GOT3 (cell line): ENCODE data around the gene BAD.
"Not testable (repeated sequence)": the region's sequence is repeated elsewhere in the genome, so short reads cannot be mapped to it uniquely, and the experiment has no call there.

ENCODE experiments used
- DNase-seq: peaks from one replicate; lab custom pipeline; 2025; ENCODE audit warnings: mixed read lengths; lab: John Stamatoyannopoulos, UW

BAD gene

GRCh38 chr11:64284048-64284961 is at the start of gene BAD:
TSS of gene BAD (minus strand) at chr11:64284665. CDS start at chr11:64284368, 297 bp downstream.
- peak; percentile 85 for DNase-seq

GRCh38 chr11:64333556-64333955 is 49.1 kb upstream of the BAD start:
- DNase-seq = no peak

DNA sequence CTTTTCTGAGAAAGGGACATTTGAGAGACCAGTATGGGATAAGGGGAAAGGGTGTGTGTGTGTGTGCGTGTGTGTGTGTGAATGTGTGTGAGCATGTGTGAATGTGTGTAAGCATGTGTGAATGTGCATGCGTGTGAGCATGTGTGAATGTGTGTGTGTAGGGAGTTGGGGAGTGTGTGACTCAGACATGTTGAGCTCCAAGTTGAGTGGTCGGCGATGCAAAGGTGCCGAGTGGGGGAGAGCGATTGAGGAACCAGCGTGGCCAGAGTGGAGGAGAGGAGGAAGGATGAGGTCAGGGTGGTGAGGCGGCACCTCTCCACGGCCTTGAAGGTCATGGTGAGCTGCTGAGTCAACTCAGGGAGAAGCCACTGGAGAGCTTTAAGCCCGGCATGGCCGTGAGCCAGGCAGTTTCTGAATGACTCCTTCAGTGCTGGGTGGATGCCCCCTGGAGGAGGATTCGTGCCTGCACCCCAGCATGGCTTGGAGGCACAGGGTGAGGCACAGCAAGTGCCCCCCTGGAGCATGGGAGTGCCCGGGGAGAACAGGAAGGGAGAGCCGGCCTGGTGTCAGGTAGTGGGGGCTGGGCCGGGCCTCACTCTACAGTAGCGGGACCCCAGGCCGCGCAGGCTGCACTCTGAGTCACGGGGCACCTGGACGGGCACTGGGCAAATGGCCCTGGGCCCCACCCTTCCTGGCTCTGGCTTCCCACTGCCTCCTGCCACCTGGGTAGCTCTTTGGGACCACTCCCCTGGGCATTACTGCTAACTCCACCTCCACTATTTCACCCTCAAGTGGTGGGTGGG is 47.3 kb upstream of the BAD start:
- peak; percentile 64 for DNase-seq

GRCh38 chr11:64330888-64331287 is 46.4 kb upstream of the BAD start:
- no peak for DNase-seq

GRCh38 chr11:64327993-64328392 is 43.5 kb upstream of the BAD start:
- DNase-seq = no peak

DNA sequence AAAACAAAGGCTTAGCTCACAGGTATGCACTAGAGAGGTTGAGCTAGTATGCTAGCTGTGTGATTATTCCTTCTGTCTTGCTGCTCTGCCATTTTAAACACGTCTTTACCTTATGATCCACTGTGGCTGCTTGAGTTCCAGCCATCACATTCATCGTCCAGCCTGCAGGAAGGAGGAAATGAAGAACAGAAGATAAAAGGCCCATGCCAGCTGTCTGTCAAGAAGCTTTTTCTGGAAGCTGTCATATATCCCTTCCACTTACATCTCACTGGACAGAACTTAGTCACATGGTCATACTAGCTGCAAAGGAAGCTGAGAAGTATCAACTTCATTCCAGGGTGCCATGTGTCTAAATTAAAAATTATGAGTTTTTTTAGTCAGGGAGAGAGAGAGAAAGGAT is 42.9 kb upstream of the BAD start:
- no peak for DNase-seq

DNA sequence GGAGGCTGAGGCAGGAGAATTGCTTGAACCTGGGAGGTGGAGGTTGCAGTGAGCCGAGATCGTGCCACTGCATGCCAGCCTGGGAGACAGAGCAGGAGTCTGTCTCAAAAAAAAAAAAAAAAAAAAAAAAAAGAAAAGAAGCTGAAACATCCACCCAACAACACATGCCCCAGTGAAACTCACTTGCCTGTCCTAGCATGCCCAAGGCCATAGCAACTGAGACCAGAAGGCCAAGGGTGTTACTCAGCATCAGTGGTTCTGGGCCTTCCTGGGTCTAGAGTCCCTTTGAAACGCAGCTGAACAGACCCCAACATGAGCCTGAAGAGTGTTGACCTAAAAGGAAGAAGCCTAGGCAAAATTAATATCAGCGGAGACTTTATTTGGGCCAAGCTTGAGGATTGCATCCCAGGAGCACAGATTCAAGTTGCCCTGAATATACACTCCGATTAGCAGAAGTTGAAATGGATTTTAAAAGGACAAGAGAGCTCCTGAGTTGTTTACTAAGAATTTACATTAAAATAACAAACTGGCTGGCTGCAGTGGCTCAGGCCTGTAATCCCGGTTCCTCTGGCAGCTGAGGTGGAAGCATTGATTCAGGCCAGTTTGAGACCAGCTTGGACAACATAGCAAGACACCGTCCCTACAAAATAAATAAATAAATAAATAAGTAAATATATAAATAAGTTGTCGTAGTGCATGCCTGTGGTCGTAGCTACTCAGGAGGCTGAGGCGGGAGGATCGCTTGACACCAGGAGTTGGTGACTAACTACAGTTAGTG is 40.4 kb upstream of the BAD start:
- DNase-seq = no peak

DNA sequence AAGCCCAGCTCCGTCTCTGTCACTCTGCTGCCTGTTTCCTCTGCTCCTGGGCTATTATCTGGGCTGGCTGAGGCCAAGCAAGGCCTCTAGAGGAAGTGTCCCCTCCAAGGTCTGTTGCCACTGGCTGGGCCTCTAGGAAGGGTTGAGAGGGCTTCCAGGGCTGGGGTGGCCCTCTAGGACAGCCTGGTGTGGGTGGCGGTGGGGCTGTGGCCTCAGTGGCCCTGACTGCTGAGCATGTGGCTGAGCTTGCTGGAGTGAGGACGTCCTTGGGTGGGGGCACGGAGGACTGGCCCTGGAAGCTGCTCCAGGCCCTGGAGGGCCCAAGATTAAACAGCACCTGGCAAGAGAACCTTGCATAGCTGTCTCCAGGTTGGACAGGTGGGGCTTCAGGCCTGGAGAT is 39.5 kb upstream of the BAD start:
- DNase-seq = not testable (repeated sequence)

- no peak for DNase-seq
Observed at GRCh38 chr11:64323373-64323772, 38.9 kb upstream of the BAD start.

DNA sequence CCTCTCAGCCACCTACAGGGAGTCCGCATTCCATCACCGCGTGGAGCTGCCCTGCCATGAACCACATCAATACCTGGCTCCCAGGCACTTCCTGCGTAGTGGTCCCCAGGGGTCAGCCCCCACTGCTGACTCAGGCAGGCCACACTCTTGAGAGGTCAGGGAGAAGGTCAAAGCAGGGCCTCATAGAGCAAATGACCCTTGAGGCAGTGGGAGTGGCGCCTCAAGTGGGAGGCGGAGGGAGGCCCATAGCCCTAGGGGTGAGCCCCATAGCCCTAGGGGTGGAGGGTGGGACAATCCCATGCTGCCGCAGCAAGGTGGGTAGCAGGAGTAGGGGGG is 38.4 kb upstream of the BAD start:
- DNase-seq = no peak

GRCh38 chr11:64321533-64321932 is 37.1 kb upstream of the BAD start:
- DNase-seq = no peak

DNA sequence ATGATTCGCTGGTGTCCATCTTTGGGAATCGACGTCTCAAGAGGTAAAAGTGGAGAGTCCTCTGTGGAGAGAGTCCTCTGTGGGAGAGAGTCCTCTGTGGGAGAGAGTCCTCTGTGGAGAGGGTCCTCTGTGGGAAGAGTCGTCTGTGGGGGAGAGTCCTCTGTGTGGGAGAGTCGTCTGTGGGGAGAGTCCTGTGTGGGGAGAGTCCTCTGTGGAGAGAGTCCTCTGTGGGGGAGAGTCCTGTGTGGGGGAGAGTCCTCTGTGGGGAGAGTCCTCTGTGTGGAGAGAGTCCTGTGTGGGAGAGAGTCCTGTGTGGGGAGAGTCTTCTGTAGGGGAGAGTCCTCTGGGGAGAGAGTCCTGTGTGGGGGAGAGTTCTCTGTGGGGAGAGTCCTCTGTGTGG is 36.6 kb upstream of the BAD start:
- no peak for DNase-seq

- no peak for DNase-seq
Observed at GRCh38 chr11:64320556-64320955, 36.1 kb upstream of the BAD start.

DNA sequence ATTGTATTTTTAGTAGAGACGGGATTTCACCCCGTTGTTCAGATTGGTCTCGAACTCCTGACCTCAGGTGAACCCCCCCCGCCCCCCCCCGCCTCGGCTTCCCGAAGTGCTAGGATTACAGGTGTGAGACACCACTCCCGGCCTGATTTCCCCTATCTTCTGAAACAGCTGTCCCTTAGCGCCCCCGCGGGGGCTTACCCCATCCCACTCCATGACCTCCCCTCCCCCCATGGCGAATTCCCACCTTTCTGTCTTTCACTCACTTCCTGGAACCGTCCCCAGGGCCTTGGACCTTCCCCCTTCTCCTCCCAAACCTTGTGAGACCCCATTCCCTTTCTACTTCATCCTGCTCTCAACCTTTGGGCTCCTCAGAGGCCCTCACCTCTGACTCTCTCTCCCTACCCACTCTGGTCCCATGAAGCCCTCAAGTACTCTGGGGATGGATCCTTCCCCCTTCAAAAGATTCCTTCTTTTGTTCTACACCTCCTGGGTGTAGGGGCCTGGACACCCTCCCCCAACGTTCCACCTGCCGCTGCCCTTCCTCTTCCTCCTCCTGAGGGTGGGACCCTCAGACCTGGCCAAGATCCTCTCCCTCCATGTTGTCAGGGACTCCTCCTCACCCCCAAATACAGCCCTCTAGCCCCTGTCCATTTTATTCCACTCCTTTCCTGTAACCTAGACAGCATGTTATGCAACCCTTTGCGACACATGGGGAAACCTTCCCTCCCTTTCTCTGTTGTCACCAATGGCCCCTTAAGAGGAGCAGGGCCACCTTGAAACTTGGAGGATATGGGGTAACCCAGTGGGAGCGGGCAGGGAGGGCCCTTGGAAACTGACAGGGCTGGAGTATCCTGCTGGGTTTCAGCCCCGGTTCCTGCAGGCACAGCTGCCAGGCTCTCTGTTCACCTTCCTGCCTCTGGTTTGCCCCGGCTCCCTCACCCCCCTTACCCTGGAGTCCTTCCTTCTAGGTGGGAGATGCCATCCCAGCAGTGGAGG is 34.6 kb upstream of the BAD start:
- DNase-seq = no peak

- DNase-seq = peak; percentile 85
Observed at GRCh38 chr11:64317961-64318765, 33.7 kb upstream of the BAD start, which contains the start of gene PRDX5. TSS of gene PRDX5 (plus strand) at chr11:64318121. CDS start at chr11:64318216, 95 bp downstream.

GRCh38 chr11:64317325-64317960 is 33.0 kb upstream of the BAD start, which contains the start of gene TRMT112:
TSS of gene TRMT112 (minus strand) at chr11:64317559. CDS start at chr11:64317526, 33 bp downstream.
- DNase-seq = peak; percentile 81

GRCh38 chr11:64316672-64317324 is 32.3 kb upstream of the BAD start:
- no peak for DNase-seq

- DNase-seq = not testable (repeated sequence)
Observed at GRCh38 chr11:64315667-64316526, 31.4 kb upstream of the BAD start.
